GM21447 (cell line): Measurements from ENCODE around the gene LANCL2.
"Not testable (repeated sequence)": the region's sequence is repeated elsewhere in the genome, so short reads cannot be mapped to it uniquely, and the experiment has no call there.

Experiments used
- ATAC-seq: cut with Tn5 transposase; IDR thresholded peaks from one replicate; pipeline ENCODE4 v1.9.1; 2021; ENCODE audit not compliant: unreplicated experiment

The LANCL2 gene

DNA sequence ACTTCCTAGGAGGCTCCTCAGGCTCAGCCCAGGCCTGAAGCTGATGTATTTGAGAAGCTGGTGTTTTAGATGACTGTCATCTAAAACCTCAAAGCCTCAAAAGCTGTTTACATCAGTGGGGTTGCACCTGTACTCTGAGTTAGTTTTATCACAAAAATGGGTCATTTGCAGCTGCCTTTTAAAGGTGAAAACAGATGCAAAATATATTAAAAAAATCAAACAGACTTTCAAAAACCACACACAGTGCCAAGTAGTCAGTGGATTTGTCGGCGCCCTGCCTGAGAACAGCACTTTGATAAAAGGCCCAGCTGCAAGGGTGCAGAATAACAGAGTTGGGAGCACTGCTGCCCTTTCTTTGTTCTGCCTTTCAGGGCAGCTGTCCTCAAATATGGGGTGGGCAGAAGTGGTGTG, 104.1 kb downstream of the LANCL2 start:
- no peak for ATAC-seq

GRCh38 chr7:55469721-55470120, 104.6 kb downstream of the LANCL2 start:
- no peak for ATAC-seq

DNA sequence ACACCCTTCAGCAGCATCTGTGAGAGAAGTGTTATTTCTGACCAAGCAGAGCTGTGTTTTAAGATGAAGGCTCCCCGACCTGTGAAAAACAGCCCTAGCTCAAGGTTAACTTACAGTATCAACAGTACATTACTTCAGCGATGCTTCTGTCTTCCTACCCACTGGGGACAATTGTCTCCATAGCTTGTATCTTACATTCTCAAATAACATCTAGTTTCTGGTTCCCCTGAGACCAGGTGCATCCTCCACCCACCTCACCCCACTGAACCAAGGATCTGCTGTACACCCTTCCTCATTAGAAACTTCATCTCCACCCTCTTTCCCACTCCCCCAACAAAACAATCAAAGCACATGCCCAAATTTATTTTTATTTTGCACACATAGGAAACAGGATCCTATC, 105.1 kb downstream of the LANCL2 start:
- no peak for ATAC-seq

DNA sequence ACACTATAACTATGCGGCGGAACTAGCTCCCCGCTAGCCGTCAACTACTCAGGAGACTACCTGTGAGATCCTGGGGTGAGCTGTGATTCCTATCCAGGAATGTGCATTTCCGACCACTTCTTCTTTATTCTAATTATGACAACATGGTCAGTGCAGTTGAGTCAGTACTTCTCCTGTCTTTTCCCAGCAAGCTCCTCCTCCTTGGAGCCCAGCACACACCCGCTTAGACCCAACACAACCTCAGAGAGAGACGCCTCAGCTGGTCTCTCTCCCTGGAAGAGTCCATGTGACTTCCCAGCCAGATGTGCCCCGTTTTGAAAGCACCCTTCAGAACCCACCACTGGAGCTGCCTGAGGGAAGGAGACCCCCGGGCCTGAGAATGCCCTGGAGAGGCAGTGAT, 106.5 kb downstream of the LANCL2 start:
- ATAC-seq = not testable (repeated sequence)

GRCh38 chr7:55472406-55472805, 107.3 kb downstream of the LANCL2 start:
- not testable (repeated sequence) for ATAC-seq

GRCh38 chr7:55472928-55473725, 108.0 kb downstream of the LANCL2 start:
- ATAC-seq = no peak

- ATAC-seq = no peak
Observed at GRCh38 chr7:55473932-55474331, 108.8 kb downstream of the LANCL2 start.

DNA sequence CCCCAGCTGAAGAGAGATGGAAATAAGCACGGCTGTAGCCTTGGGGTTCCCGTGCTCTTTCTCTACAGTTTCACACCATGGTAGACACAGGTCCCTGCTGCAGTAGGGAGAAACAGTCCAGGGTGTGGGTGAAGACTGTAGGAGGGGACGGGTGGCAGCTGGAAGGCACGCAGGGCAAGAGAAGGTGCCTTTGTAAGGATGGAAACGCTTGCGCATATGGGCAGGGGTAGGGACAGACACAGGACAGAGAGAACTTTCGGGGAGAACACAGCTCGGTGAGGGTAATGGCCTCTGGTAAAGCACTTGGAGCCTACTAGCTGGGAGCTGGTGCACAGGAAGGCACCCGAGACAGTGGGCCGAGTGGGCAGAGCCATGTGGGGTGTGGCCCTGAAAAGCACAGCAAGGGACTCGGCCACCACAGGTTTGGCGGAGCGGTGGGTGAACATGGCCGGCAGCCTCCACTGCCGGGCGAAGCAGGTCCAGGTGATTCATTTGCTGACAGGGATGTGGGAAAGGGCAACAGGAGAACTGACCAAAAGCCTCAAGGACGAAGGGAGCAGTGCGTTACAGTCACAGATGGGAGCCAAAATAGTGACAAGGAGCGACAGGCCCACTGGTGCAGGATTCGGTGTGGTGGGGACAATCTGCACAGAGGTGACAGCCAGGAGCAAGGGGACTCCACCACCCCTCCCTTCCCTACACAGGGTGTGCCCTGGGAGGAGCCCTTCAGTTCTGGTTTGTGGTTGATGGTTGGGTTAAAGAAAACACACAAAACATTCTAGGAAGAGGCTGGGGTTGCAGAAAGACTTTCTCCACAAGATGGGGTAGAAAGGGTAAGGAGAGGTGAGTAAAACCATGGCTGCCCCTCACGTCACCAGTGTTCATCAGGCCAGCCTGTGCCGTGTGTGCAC, 110.1 kb downstream of the LANCL2 start:
- no peak for ATAC-seq

DNA sequence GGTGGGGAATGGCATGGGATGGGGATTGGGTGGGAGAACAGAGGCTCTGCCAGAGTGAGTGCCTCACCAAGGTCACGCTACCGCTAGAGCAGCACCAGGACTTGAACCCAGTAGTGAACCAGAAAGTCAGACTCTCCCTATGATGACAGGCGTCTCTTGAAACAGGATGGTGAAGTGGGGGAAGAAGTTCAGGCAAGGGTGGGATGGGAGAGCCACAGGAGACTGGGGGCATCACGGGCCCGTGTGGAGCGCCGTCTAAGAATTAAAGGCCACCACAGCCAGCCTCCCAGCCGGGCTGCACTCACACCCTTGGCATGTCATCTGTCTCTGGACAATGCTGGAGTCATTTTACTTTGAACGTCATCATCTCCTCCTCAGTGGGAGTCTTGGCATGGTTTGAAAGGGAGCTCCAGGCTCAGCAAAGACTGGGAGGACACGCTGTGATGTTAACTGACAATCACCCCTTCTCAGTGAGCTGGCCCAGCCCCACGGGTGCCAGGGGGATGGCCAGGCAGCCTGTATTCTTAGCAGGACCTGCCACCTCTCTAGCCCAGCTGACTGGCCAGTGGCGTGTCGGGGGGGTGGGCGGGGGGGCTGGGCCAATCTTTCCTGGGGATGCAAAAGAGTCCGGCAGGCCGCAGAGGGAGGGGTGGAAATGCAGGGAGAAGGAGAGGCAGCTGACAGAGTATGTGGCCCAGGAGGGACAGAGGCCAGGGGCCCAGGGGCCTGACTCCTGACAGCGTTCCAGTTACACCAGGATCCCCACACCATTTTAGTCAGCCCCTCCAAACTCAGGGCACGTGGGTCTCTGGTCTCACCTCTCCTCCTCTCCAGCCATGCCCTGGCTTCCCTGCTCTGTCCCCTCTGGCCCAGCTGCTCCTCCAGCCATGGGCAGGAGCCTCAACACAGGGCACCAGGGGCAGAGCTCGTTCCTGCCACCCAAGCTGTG, 111.0 kb downstream of the LANCL2 start:
- no peak for ATAC-seq

- no peak for ATAC-seq
Observed at GRCh38 chr7:55476852-55477780, 112.0 kb downstream of the LANCL2 start.

- no peak for ATAC-seq
Observed at GRCh38 chr7:55477781-55478374, 112.7 kb downstream of the LANCL2 start.

- ATAC-seq = no peak
Observed at GRCh38 chr7:55478700-55479099, 113.6 kb downstream of the LANCL2 start.

DNA sequence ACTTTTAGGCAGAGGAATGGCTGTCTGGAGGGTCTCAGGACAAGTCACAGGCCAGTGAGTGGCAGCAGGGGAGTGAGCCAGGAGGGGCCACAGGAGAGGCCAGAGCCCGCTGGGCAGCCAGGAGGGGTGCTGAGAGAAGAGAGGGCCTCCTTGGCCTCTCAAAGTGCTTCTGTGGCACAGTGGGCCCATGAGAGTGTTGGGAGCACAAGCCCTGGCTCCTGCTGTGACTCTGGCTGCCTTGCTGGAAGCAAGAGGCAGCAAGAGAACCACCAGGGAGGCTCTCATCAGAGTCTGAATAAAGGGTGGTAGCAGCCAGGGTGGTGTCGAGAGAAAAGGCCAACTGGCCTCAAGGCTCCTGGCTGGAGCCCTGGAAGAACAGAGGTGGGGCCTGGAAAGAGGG, 116.0 kb downstream of the LANCL2 start:
- no peak for ATAC-seq

- no peak for ATAC-seq
Observed at GRCh38 chr7:55483046-55483445, 117.9 kb downstream of the LANCL2 start.
